Mucosa of rectum (tissue), 2 donors: ENCODE data around the gene NANOS1.

Experiments used
- H3K27ac ChIP-seq, 2 donors: one replicate each; pipeline ENCODE4 v1.7.0; 2013; ENCODE audit warnings: inconsistent platforms in 2 of 2, low read depth in 2 of 2, low read length in 2 of 2
- H3K27me3 ChIP-seq, 2 donors: one replicate each; pipeline ENCODE4 v1.7.0; 2013; ENCODE audit warnings: low read length in 2 of 2; ENCODE audit not compliant: control insufficient read depth in 2 of 2, insufficient read depth in 2 of 2
- H3K36me3 ChIP-seq, 2 donors: one replicate each; pipeline ENCODE4 v1.7.0; 2013; ENCODE audit warnings: low read length in 2 of 2; ENCODE audit not compliant: control insufficient read depth in 2 of 2, insufficient read depth in 2 of 2
- H3K4me1 ChIP-seq, 2 donors: one replicate each; pipeline ENCODE4 v1.7.0; 2013; ENCODE audit warnings: low read length in 2 of 2, mild to moderate bottlenecking in 1 of 2; ENCODE audit not compliant: control insufficient read depth in 2 of 2, insufficient read depth in 2 of 2
- H3K4me3 ChIP-seq, 2 donors: one replicate each; pipeline ENCODE4 v1.7.0; 2013; ENCODE audit warnings: low read length in 2 of 2
- H3K9ac ChIP-seq, 2 donors: one replicate each; pipeline ENCODE4 v1.7.0; 2013; ENCODE audit warnings: low read length in 2 of 2, low read depth in 1 of 2, mild to moderate bottlenecking in 1 of 2
- H3K9me3 ChIP-seq, 2 donors: one replicate each; pipeline ENCODE4 v1.7.0; 2013; ENCODE audit warnings: low read length in 2 of 2; ENCODE audit not compliant: control insufficient read depth in 2 of 2
- donor health status: healthy.
- donor health status: Normal muscosa, but diverticular disease.

Gene NANOS1

GRCh38 chr10:119029613-119030420, at the start of gene NANOS1:
TSS of gene NANOS1 (plus strand) at chr10:119029714. CDS start at chr10:119029802, 88 bp downstream.
- Histone ChIP-seq H3K27me3 (no peaks in the 10 kb centered on the region), H3K4me3 (peak within 1 kb of the TSS; percentile 61 to 66), H3K36me3 (peaks cover 12 to 20% of the 10 kb centered on the region in 2 donors), H3K27ac (no peak within 1 kb of the TSS), H3K9ac (peak within 1 kb of the TSS in 1 of 2 donors; percentile 36), H3K9me3 (no peaks in the 10 kb centered on the region), H3K4me1 (peaks cover 4 to 9% of the 10 kb centered on the region in 2 donors)

GRCh38 chr10:118980135-118980865, 49.2 kb upstream of the NANOS1 start:
- Histone ChIP-seq H3K9ac (no peak overlapping the region), H3K27ac (no peak overlapping the region), H3K27me3 (no peaks in the 10 kb centered on the region), H3K4me3 (no peak overlapping the region), H3K4me1 (no peaks in the 10 kb centered on the region), H3K9me3 (peaks cover 0 to 2% of the 10 kb centered on the region in 2 donors), H3K36me3 (no peaks in the 10 kb centered on the region)

- Histone ChIP-seq H3K27ac (no peak overlapping the region), H3K36me3 (no peaks in the 10 kb centered on the region), H3K9me3 (peaks cover 0 to 2% of the 10 kb centered on the region in 2 donors), H3K9ac (no peak overlapping the region), H3K4me3 (no peak overlapping the region), H3K4me1 (no peaks in the 10 kb centered on the region), H3K27me3 (no peaks in the 10 kb centered on the region)
These were observed 48.6 kb upstream of the NANOS1 start for GRCh38 chr10:118980870-118981269.

- H3K36me3 ChIP-seq, result no peaks in the 10 kb centered on the region
- no peak overlapping the region for H3K27ac ChIP-seq
- H3K9me3 ChIP-seq, result peaks cover 0 to 2% of the 10 kb centered on the region in 2 donors
- H3K4me1 ChIP-seq, result no peaks in the 10 kb centered on the region
- no peaks in the 10 kb centered on the region for H3K27me3 ChIP-seq
- H3K4me3 ChIP-seq, result no peak overlapping the region
- no peak overlapping the region for H3K9ac ChIP-seq
These were observed 47.6 kb upstream of the NANOS1 start for GRCh38 chr10:118981946-118982345.

- H3K9ac ChIP-seq, result no peak overlapping the region
- no peaks in the 10 kb centered on the region for H3K36me3 ChIP-seq
- H3K4me3 ChIP-seq, result no peak overlapping the region
- H3K27me3 ChIP-seq, result no peaks in the 10 kb centered on the region
- H3K9me3 ChIP-seq, result peaks cover 0 to 2% of the 10 kb centered on the region in 2 donors
- H3K27ac ChIP-seq, result no peak overlapping the region
- no peaks in the 10 kb centered on the region for H3K4me1 ChIP-seq
These were observed 47.1 kb upstream of the NANOS1 start for GRCh38 chr10:118982366-118982765.

GRCh38 chr10:118983263-118983662, 46.3 kb upstream of the NANOS1 start:
- Histone ChIP-seq H3K4me3 (no peak overlapping the region), H3K27me3 (no peaks in the 10 kb centered on the region), H3K4me1 (no peaks in the 10 kb centered on the region), H3K27ac (no peak overlapping the region), H3K9ac (no peak overlapping the region), H3K36me3 (no peaks in the 10 kb centered on the region), H3K9me3 (peaks cover 0 to 2% of the 10 kb centered on the region in 2 donors)

- Histone ChIP-seq H3K27ac (no peak overlapping the region), H3K4me1 (no peaks in the 10 kb centered on the region), H3K9ac (no peak overlapping the region), H3K27me3 (no peaks in the 10 kb centered on the region), H3K4me3 (no peak overlapping the region), H3K9me3 (peaks cover 0 to 2% of the 10 kb centered on the region in 2 donors), H3K36me3 (no peaks in the 10 kb centered on the region)
These were observed 43.9 kb upstream of the NANOS1 start for GRCh38 chr10:118985576-118985975.

GRCh38 chr10:118986815-118987790, 42.4 kb upstream of the NANOS1 start:
- no peak overlapping the region for H3K9ac ChIP-seq
- H3K27me3 ChIP-seq, result no peaks in the 10 kb centered on the region
- peaks cover 0 to 2% of the 10 kb centered on the region in 2 donors for H3K9me3 ChIP-seq
- no peaks in the 10 kb centered on the region for H3K4me1 ChIP-seq
- no peak overlapping the region for H3K27ac ChIP-seq
- H3K4me3 ChIP-seq, result no peak overlapping the region
- no peaks in the 10 kb centered on the region for H3K36me3 ChIP-seq

- Histone ChIP-seq H3K9me3 (no peaks in the 10 kb centered on the region), H3K4me3 (no peak overlapping the region), H3K36me3 (no peaks in the 10 kb centered on the region), H3K27ac (no peak overlapping the region), H3K4me1 (no peaks in the 10 kb centered on the region), H3K27me3 (no peaks in the 10 kb centered on the region), H3K9ac (no peak overlapping the region)
These were observed 39.2 kb upstream of the NANOS1 start for GRCh38 chr10:118990326-118990725.
